HepG2 (cell line): ENCODE results near the gene GFRA4. TPM values are rescaled to one million over a fixed set of nuclear protein-coding genes. Genes with fewer than 3 reads are reported as not detected.

ENCODE experiments used
- FOSL1 ChIP-seq: sonication (generic); formaldehyde crosslinking; IDR thresholded peaks from 2 replicates; pipeline ENCODE4 v1.9.0; 2021; ENCODE audit warnings: missing genetic modification reagents, borderline replicate concordance
- HMGXB3 ChIP-seq: sonication (generic); formaldehyde crosslinking; IDR thresholded peaks from 2 replicates; pipeline ENCODE4 v1.4.0; 2020; ENCODE audit warnings: missing genetic modification reagents, borderline replicate concordance
- KAT7 ChIP-seq: IDR thresholded peaks from 2 replicates; pipeline ENCODE4 v1.6.1; 2018; ENCODE audit warnings: borderline replicate concordance, missing compliant biosample characterization
- MEIS1 ChIP-seq: sonication (generic); formaldehyde crosslinking; IDR thresholded peaks from 2 replicates; pipeline ENCODE4 v1.9.0; 2021; ENCODE audit warnings: mild to moderate bottlenecking, missing genetic modification reagents, moderate library complexity, borderline replicate concordance
- NAIF1 ChIP-seq: sonication (generic); formaldehyde crosslinking; IDR thresholded peaks from 2 replicates; pipeline ENCODE4 v1.5.0; 2020; ENCODE audit warnings: mild to moderate bottlenecking, missing genetic modification reagents, borderline replicate concordance
- NR2F2 ChIP-seq: IDR thresholded peaks from 2 replicates; pipeline ENCODE4 v1.6.1; 2012; ENCODE audit warnings: low read depth, inconsistent platforms, borderline replicate concordance
- PBX3 ChIP-seq: sonication (generic); formaldehyde crosslinking; IDR thresholded peaks from 2 replicates; pipeline ENCODE4 v1.8.1; 2023; ENCODE audit warnings: missing genetic modification reagents, inconsistent platforms, borderline replicate concordance
- PHF21A ChIP-seq: sonication (generic); formaldehyde crosslinking; IDR thresholded peaks from 2 replicates; pipeline ENCODE4 v1.5.0; 2020; ENCODE audit warnings: mild to moderate bottlenecking, missing genetic modification reagents
- TCF12 ChIP-seq, 2 experiments: fragments of 450-650 bp in 1 of 2; sonication (generic) in 1 of 2; formaldehyde crosslinking in 1 of 2; IDR thresholded peaks; 2 replicates each; pipeline versions ENCODE4 v1.6.1 to v1.8.0; 2017 to 2022; ENCODE audit warnings: antibody characterized with exemption in 1 of 2, mild to moderate bottlenecking in 1 of 2, missing genetic modification reagents in 1 of 2, moderate library complexity in 1 of 2
- ZFP82 ChIP-seq: sonication (generic); formaldehyde crosslinking; IDR thresholded peaks from 2 replicates; pipeline ENCODE4 v1.5.1; 2020; ENCODE audit warnings: mild to moderate bottlenecking, missing genetic modification reagents, borderline replicate concordance
- ZNF432 ChIP-seq: sonication (generic); formaldehyde crosslinking; IDR thresholded peaks from 2 replicates; pipeline ENCODE4 v1.5.0; 2020; ENCODE audit warnings: missing genetic modification reagents, mild to moderate bottlenecking, borderline replicate concordance
- ZNF646 ChIP-seq: sonication (generic); formaldehyde crosslinking; IDR thresholded peaks from 2 replicates; pipeline ENCODE4 v1.9.0; 2021; ENCODE audit warnings: mild to moderate bottlenecking, missing genetic modification reagents
- ZNF782 ChIP-seq: sonication (generic); formaldehyde crosslinking; IDR thresholded peaks from 2 replicates; pipeline ENCODE4 v1.4.0; 2020; ENCODE audit warnings: missing genetic modification reagents, mild to moderate bottlenecking, borderline replicate concordance
- polyA plus RNA-seq, 8 experiments: library from polyadenylated mRNA; depleted of rRNA in 3 of 8; stranded (reverse) in 7 of 8; unstranded in 1 of 8; fragments of >200 nt; fragmentation: Illumina TruSeq in 4 of 8; extraction: Trizol in 4 of 8; gene quantifications; 2 replicates each; pipeline versions ENCODE4 v1.2.1 to v1.2.3, GENCODE V29; 2011 to 2016; ENCODE audit warnings: low read depth in 4 of 8, missing spikeins in 1 of 8, mixed read lengths in 1 of 8; ENCODE audit not compliant: insufficient read depth in 1 of 8
- total RNA-seq, 5 experiments: library from RNA; depleted of rRNA; stranded (reverse); fragments of >200 nt; fragmentation: Illumina TruSeq; extraction: Trizol; gene quantifications; 2 replicates each; pipeline ENCODE4 v1.2.3, GENCODE V29; 2016; ENCODE audit warnings: low read depth in 1 of 5

Gene GFRA4
- total and polyA plus RNA-seq, 2 of the 13 experiments (the other 11 are each of a cell fraction or from before 2014, with no cell fraction given), result not detected

- TF ChIP-seq ZNF646 (CRISPR knock-in tag), result no peak
- TF ChIP-seq ZNF782 (CRISPR knock-in tag), result no peak
- no peak for TF ChIP-seq ZFP82
- TF ChIP-seq ZNF432 (CRISPR knock-in tag), result no peak
- TF ChIP-seq NAIF1 (CRISPR knock-in tag), result no peak
- no peak for TF ChIP-seq TCF12 (IDR thresholded peaks at IDR 0.05)
- TF ChIP-seq TCF12 (CRISPR knock-in tag; IDR thresholded peaks at IDR 0.05), result no peak
- no peak for TF ChIP-seq MEIS1
- TF ChIP-seq FOSL1 (CRISPR knock-in tag), result no peak
- TF ChIP-seq HMGXB3 (CRISPR knock-in tag), result no peak
- no peak for TF ChIP-seq PBX3 (CRISPR knock-in tag)
- no peak for TF ChIP-seq KAT7 (CRISPR knock-in tag)
- TF ChIP-seq NR2F2, result no peak
- peak; percentile 40; the same call in 1 of the 2 replicates for TF ChIP-seq PHF21A (CRISPR knock-in tag)
These were observed 38.1 kb upstream of the GFRA4 start (continued) for GRCh38 chr20:3701061-3701998.
